ENCODE measurements around the gene SARNP.

SARNP gene

GRCh38 chr12:55738123-55739024 is 79.2 kb downstream of the SARNP start:
- no peak for DNase-seq

GRCh38 chr12:55737581-55738122 is 79.9 kb downstream of the SARNP start:
- DNase-seq, result no peak

GRCh38 chr12:55736780-55737580 is 80.5 kb downstream of the SARNP start:
- no peak for DNase-seq

DNA sequence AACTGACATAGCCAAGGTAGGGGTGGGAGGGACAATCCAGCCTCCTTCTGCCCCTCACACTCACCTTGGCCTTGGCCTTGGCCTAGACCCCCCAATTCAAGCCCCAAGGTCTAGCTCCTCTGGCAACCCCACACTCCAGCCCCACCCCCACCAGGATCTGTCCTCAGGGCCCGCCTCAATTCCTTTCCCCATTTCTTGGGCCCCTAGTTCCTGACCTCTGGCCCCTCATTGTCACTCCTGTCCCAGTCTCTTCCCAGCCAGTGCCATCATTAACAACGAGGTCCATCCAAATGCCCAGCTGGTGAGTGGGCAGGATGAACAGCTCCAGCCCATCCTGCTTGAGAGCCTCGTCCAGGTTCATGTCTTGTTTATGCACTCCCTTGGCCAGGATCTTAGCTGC is 81.4 kb downstream of the SARNP start:
- no peak for DNase-seq

GRCh38 chr12:55734595-55734994 is 82.9 kb downstream of the SARNP start:
- no peak for DNase-seq

GRCh38 chr12:55733858-55734257 is 83.7 kb downstream of the SARNP start:
- no peak for DNase-seq

GRCh38 chr12:55733021-55733555 is 84.4 kb downstream of the SARNP start:
- no peak for DNase-seq

- no peak for DNase-seq
Measured at GRCh38 chr12:55732288-55732687, 85.2 kb downstream of the SARNP start.

GRCh38 chr12:55729819-55730818 is 87.4 kb downstream of the SARNP start:
- DNase-seq, result no peak

DNA sequence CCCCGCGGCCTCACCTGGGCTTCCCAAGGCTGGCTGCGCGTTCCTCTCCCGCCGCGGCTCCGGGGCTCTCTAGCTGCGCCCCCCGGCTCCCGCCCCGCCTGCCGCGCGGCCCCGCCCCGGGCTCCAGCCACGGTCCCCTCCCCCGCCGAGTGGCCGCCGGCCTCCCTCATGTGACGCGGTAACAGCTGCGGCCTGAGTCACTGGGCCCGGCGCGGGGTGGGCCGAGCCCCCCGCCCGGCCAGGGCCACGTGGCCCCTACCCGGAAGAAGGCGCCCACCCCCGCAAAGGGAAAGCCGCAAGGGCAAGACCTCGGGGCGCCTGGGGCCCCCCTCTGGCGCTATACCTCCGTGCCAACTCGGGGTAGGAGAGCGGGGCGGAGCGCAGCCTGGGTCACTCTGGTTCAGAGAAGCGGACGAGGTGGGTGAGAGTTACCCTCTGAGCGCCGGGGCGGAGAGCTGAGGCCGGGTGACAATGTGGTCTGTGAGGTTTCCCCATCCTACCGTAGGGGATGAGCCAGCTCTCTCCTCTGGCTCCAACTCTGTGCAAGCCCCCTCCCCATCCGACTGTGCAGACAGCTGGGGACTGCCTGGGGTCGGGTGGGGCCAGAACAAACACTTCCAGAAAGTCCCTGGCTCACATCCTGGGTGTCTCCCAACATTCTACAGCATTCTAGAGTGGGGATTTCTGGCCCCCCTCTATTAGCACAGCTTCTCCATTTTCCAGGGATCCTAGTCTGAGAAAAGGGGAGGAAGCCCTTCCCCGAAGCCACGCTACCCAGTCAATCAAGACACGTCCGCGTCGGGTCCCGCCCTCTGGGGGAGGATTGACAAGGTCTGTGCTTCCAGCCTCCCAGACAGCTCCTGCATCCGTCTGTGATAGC is 88.3 kb downstream of the SARNP start, which contains the start of gene CD63:
Gene CD63 (minus strand): TSS at position 71 of the 880 bp plus-strand sequence. CDS start 668 bp downstream, outside the sequence.
- DNase-seq, result no peak

DNA sequence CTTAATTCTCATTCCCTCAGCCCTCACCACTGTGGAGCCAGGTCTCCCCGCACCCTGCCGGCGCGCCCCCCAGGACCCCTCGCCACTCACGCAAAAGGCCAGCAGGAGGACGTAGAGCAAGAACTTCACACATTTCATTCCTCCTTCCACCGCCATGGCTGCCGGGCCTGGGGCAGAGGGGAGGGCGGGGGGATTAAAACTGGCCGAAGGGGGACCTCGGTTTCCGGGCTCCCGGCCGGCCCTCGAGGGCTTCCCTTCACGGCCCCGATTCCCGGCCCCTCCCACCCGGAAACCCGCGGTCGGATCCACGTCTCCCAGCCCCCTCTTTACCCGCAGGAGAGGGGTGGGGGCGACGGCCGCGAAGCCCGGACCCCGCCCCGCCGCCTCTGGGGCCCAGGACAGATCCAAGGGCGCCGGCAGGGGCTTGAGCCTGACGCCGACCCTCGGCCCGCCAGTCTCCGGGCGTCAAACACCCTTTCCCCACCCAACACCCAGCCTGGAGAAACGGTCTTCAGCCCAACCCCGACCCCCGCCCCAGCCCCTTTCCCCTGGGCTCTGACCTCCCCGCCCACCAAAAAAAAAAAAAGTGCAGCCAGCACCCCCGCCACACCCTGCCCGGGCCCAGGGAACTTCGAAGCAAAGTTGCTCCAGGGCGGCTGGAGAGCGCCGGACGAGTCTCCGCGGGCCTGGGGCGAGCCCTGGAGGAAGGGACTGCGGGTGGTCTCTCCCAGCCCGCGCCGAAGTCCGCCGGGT is 89.2 kb downstream of the SARNP start:
- DNase-seq, result no peak

- no peak for DNase-seq
Measured at GRCh38 chr12:55727643-55728185, 89.8 kb downstream of the SARNP start.

DNA sequence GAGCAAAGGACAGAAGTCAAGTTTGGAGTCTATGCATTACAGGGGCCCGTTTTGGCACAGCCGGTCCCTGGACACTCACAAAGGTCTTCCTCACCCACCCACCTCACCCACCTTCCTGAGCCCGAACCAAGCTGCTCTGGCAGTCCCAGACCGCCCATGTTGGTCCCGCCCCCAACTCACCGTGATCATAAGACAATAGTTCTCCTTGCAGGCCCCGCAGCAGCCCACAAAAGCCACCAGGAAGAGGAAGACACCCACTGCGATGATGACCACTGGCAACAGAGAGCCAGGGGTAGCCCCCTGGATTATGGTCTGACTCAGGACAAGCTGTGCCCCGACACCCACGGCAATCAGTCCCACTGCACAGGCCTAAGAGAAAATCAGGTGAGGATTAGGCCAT is 90.6 kb downstream of the SARNP start:
- no peak for DNase-seq

DNA sequence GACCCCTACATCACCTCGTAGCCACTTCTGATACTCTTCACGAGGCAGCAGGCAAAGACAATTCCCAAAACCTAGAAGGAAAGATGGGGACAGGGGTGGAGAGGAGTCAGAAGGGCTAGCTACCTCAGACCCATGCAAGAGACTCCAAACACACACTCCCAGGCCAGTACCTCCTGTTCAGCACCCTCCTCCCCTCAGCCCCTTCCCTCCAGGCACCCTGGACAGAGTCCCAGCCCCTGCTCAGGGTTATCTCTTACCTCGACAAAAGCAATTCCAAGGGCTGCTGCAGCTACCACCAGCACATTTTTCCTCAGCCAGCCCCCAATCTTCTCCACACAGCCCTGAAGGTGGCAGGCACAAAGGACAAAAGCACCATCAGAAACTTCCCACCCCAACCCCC is 92.0 kb downstream of the SARNP start:
- no peak for DNase-seq

DNA sequence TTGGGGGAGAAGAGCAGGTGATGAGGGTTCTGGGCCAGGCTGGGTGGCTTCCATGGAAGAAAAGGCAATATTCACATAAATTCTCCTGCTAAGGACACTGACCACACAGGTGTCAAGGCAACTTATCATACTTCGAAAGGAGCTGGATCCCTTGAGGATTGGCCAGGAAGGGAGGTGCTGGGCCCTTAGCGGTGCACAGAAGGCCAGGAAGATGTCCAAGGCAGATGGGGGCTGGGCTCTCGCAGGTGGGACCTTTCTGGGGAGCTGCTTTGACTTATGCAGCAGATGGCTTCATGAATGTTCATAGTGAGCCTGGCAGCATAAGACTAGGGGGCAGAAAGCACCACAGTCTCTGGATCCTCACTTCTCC is 92.6 kb downstream of the SARNP start:
- DNase-seq, result no peak

GRCh38 chr12:55724226-55724939 is 93.1 kb downstream of the SARNP start:
- no peak for DNase-seq

DNA sequence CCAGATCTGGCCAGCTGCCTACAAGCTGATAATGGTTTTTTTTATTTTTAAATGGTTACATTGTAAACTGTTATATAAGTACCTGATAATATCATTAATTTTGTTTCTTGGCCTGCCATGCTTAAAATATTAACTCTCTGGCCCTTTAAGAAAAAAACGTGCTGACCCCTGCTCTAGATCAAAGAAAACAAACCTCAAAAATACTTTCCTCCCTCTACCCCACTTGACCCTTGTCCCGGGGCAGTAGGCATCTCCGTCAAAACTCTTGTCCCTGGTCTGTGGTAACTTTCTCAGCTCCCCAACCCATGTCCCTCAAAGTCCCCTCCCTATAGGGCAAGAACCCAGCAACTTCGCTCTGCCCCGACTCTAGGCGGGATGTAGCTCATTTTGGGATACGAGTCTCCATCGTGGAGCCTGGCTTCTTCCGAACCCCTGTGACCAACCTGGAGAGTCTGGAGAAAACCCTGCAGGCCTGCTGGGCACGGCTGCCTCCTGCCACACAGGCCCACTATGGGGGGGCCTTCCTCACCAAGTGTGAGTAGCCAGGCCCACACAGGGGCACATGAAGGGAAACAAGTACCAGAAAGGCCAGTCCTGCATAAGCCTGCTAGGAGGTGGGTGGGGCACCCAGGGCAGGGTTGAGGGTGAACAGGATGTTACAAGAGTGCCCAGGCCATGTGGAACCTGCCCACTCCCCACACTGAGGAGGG is 93.9 kb downstream of the SARNP start:
- no peak for DNase-seq

- DNase-seq, result no peak
Measured at GRCh38 chr12:55722948-55723347, 94.6 kb downstream of the SARNP start.

Measured in cortex of kidney (tissue), 1 donor.